ENCODE measurements around the gene AACS.

- TF ChIP-seq, protein P1, sequence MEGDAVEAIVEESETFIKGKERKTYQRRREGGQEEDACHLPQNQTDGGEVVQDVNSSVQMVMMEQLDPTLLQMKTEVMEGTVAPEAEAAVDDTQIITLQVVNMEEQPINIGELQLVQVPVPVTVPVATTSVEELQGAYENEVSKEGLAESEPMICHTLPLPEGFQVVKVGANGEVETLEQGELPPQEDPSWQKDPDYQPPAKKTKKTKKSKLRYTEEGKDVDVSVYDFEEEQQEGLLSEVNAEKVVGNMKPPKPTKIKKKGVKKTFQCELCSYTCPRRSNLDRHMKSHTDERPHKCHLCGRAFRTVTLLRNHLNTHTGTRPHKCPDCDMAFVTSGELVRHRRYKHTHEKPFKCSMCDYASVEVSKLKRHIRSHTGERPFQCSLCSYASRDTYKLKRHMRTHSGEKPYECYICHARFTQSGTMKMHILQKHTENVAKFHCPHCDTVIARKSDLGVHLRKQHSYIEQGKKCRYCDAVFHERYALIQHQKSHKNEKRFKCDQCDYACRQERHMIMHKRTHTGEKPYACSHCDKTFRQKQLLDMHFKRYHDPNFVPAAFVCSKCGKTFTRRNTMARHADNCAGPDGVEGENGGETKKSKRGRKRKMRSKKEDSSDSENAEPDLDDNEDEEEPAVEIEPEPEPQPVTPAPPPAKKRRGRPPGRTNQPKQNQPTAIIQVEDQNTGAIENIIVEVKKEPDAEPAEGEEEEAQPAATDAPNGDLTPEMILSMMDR (IDR thresholded peaks at IDR 0.05 in 8 of 11, conservative IDR thresholded peaks at IDR 0.05 in 3 of 11): no peak
- TF ChIP-seq POLR2AphosphoS5 (IDR thresholded peaks at IDR 0.05) (no peak), POLR2A (IDR thresholded peaks at IDR 0.05) (no peak)
Measured at GRCh38 chr12:125081427-125081826, 16.2 kb downstream of the AACS start.

All from spleen (tissue), 7 donors.